Omental fat pad (tissue), 4 donors: ENCODE data around the gene SPATS2. TPM values are rescaled to one million over a fixed set of nuclear protein-coding genes. Genes with fewer than 3 reads are reported as not detected.
A peak's percentile ranks its signal among the peaks of the same experiment; 100 is the strongest.

Experiments
- ATAC-seq: fragments of 150-250 bp; one replicate; pipeline ENCODE4 v1.9.1; 2016; ENCODE audit warnings: mild to moderate bottlenecking, moderate library complexity; ENCODE audit not compliant: low FRiP score
- DNase-seq: peaks from one replicate; pipeline ENCODE4 v3.0.0-alpha.2; 2019; ENCODE audit warnings: low spot score
- CTCF ChIP-seq, 3 donors: fragments of 450-650 bp; IDR thresholded peaks; one replicate each; pipeline ENCODE4 v1.5.1; 2016 to 2017; ENCODE audit warnings: antibody characterized with exemption in 3 of 3, mild to moderate bottlenecking in 3 of 3, moderate library complexity in 2 of 3
- total RNA-seq, 4 donors: library from RNA; depleted of rRNA; stranded (reverse); fragments of >200 nt; gene quantifications; one replicate each; pipeline ENCODE4 v1.1.0, GENCODE V29; 2016

The SPATS2 gene
- total RNA-seq, 4 donors from 2014 or later: 8.0 to 16.2 (median 9.7) TPM

DNA sequence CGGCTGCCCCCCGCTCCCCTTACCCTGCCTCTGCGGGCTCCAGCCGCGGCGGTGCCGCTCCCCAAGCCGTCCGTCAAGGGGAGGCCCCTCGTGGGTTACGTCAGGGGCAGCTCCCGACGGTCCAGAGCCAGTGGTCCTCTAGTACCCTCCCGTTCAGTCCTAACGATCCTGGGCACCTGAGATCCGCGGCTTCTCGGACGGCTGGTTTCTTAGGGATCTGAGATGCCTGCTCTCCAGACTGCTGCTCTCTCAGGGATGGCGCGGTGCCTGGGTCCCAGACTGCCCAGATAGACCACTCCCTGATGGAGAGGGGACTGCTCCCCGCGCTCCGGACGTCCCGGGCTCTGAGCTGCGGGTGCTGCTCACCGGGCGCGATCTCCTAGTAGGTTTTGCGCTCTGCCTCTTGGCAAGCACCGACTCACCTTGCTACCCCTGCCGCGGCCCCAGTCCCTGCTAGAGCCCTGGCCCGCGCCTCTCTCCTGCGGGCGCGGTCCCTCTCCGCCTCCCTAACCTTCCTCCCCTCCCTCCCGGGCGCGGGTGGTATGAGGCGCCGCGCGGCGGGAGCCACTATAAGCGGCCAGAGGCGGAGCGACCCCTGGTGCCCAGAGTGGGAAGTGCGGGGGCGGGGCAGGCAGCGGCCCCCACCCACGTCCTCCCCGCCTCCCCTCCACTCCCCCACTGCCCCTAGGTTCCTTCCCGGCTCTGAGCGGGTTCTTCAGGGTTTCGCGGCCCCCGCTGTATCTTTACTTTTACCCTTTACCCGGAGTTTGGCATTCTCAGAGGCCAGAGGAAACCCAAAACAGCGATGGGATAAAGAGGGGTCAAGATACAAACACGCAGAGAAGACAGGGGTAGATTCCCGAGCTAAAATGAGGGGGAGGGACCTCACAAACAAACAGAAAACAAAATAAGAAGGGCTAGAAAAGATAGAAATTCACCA is 30.3 kb upstream of the SPATS2 start, which contains the start of gene C1QL4:
Gene C1QL4, minus strand, starts transcription at position 544 of the 940 bp plus-strand sequence. CDS start 711 bp downstream, outside the sequence.
- peak in 1 of 3 donors; percentile 43 for TF ChIP-seq CTCF (IDR thresholded peaks at IDR 0.05)
- peak; percentile 89 for ATAC-seq

DNA sequence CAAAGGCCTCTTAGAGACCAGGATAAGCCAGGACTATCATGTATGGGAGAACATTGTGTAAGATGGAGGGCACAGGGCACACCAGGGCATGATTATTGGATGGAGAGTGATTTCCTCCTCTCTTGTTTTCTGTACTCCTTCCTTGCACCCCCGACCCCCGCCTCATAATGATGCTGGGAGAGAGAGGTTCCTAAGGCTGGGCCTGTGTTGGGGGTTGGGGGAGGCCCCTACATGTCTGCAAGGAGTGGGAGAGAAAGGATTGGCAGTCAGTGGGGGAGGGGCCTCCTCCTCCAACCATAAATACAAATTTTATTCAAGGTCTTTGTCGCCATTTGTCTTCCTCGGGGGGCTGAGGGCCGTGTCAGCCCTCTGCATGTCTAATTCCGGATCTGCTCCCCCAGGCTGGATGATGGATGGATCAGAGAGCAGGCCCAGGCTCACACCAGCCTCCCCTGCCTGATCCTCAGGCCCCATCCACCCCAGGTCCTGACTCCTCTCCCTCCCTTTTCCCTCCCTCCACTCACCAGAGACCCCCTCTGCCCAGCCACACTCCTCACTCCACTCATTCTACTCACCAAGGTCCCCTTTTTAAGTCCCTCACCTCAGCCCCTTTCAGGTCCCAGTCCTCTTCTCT is 28.3 kb upstream of the SPATS2 start:
- TF ChIP-seq CTCF (IDR thresholded peaks at IDR 0.05): no peak
- ATAC-seq (no peak), DNase-seq (no peak)

More for the DNA sequence above, 30.3 kb upstream of the SPATS2 start, which contains the start of gene C1QL4:
- peak; percentile 92 for DNase-seq

DNA sequence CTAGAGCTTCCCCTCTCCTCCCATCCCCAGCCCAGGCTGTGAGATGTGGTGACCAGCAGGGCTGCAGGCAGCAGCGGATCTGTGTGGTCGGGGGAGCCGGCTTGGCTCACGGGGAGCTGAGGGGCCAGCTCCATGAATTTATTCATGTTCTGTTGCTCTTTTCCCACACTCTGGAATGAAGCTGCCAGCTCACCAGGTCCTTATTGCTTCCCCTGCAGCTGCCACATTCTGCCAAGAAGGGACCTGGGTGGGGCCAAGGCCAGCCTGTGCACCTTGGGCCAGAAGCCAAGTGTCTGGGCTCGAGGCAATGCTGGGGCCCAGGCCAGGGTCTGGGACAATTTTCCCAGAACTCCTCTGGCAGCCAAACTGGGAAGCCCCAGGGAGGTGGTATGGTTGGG is 27.8 kb upstream of the SPATS2 start:
- DNase-seq (no peak), ATAC-seq (no peak)
- TF ChIP-seq CTCF (IDR thresholded peaks at IDR 0.05): no peak

- ATAC-seq (no peak), DNase-seq (no peak)
- no peak for TF ChIP-seq CTCF (IDR thresholded peaks at IDR 0.05)
Observed at GRCh38 chr12:49340095-49340870, 27.0 kb upstream of the SPATS2 start.

DNA sequence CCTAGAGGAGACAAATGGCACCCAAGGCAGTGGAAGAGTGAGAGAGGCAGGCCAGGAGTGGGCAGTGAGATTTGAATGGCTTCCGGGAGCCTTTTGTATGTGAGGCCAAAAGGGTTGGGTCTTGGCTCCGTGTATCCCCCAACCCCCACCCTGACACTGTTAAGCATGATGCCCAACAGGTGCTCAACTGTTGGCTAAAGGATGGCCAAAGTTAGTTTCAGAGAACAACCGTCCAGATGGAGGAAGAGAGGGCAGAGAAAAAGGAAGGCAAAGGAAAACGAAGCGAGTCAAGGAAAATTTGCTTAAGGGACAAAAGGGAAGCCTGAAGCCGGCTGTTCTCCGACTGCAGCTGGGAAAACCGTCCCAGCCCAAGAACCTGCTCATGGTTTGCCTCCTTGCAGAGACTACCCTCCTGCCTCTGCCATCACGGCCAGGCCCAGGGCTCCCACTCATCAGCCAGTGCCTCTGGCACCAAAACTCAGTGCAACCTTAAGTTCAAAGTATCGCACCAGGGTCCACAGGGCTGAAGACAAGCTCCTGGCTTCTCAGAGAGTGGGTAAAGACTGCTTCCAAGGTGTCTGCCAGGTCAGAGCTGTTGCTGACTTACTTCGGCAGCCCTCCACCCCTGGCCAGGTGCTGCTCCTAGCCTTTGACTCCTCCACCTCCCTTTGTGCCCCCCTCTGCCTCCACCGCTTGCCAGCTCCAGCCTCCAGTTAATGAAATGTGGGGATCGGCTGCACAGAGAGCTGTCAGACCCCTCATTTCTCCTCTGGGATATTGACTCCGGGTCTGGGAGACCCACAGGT is 26.1 kb upstream of the SPATS2 start:
- DNase-seq (no peak), ATAC-seq (no peak)
- no peak for TF ChIP-seq CTCF (IDR thresholded peaks at IDR 0.05)

DNA sequence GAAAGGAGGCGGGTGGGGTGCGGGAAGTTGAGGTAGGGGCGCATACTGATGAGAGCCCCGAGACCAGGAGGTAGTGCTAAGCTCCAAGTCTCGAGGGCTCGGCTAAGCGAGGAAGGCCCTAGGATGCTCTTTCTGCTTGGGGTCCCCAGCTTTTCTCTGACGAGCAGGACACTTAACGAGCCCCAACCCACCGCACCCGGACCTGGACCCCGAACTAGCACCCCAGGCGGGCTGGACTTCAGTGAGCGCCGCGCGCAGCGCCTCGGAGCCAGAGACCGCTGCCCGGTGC is 25.5 kb upstream of the SPATS2 start:
- no peak for TF ChIP-seq CTCF (IDR thresholded peaks at IDR 0.05)
- no peak for ATAC-seq
- no peak for DNase-seq
